Measurements from ENCODE around the gene SNU13.
"Not testable (repeated sequence)": the region's sequence is repeated elsewhere in the genome, so short reads cannot be mapped to it uniquely, and the experiment has no call there.

Gene SNU13

DNA sequence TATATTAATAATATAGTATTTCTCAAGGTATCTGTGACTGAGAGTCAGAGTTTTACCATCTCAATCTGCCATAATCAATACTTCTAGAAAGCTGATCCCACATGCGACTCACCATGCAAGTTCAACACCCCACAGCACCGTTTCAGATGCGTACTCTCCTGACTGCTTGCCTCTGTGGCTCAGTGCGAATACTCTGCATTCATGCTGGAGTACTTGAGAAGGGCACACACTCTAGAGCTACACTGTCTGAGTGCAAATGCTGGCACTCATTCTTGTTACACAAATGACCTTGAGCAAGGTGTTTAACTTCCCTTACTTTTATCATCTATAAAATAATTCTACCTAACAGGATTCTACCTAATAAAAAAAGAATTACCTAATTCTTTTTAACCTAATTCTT, 12.5 kb downstream of the SNU13 start:
- no peak for DNase-seq

DNA sequence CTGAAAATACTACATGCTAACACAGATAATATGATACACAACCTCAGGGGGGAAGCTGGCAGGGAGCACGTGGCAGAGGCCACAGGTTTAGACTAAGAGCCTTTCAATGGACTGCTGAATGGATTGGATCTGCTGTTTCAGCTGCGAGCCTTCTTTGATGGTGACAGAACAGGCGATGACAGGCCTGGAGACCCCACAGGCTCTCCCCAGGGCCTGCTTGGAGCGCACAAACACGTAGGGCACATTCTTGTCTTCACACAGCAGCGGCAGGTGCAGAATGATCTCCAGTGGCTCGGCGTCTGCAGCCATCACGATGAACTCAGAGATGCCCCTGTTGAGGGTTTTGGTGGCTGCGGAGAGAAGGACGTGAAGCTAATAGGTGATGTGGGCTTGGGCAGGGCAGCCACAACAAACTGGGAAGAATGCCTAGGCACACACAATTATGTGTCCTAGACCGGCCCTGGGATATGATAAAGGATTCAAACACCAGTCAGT, 13.8 kb downstream of the SNU13 start:
- DNase-seq: no peak

DNA sequence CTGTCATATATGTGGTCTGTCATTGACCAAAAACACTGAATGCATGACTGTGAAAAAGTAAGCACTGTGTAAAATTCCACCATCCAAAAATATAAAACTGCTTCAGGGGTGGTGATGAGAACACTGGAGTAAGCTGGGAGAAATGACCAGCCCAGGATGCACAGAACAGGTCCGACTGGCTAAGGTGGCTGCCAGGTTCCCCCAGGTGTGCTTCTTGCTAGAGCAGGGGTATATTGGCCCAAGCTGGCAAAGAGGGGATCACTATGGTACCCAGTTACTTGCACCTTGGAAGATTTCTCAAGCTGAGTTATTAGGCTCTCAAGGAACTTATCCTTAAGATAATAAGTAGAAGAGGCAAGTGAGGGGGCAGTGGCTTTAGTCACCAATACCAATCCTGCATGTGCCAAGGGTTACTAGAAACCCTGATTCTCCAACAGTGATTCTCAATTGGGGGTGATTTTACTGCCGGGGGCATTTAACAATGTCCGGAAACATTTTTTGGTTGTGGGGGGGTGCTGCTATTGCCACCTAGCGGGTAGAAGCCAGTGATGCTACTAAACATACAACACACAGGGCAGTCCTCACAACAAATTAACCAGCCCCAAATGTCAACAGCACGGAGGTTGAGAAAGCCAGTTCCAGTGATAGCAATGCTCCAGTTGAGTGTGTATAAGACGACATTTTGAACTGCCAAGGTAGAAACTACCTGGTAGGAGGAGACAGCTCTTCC, 15.7 kb downstream of the SNU13 start:
- no peak for DNase-seq

DNA sequence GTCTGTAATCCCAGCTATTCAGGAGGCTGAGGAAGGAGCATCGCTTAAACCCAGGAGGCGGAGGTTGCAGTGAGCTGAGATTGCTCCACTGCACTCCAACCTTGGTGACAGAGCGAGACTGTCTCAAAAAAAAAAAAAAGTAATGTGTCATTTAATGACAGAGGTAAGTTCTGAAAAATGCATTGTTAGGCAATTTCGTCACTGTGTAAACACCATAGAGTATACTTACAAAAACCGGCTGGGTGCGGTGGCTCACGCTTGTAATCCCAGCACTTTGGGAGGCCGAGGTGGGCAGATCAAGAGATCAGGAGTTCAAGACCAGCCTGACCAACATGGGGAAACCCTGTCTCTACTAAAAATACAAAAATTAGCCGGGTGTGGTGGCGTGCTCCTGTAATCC, 16.6 kb downstream of the SNU13 start:
- DNase-seq: not testable (repeated sequence)

DNA sequence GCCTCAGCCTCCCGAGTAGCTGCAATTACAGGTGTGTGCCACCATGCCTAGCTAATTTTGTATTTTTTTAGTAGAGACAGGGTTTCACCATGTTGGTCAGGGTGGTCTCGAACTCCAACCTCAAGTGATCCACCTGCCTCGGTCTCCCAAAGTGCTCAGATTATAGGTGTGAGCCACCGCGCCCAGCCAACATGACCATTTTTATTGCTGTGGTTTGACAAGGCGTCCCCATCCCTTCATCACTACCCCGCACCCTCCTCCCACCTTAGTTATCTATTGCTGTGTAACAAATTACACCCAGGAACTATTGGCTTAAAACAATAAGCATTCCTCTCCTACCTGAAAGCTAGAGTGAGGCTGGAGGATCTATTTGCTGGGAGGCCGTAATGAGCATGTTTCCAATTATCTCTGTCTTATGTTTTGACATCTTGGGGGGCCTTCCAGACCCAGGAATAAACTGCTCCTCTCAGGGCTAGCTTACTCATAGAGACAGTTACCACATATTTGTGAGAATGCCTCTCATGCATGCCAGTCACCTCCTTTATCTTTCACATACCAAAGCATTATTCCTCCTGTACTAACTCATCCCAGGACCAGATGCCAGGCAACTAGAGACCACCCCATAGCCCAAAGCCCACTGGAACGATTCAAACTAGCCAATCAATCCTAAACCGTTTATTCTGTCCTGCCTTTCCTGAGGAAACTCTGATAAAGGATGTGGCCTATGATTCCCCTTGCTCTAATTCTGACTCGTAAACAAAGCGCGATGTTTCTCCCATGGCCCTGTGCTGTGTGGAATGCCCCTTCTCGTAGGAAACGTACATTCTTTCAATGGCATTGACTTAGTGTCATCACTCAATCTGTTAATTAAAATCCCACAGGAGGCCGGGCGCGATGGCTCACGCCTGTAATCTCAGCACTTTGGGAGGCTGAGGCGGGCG, 19.4 kb downstream of the SNU13 start:
- no peak for DNase-seq

DNA sequence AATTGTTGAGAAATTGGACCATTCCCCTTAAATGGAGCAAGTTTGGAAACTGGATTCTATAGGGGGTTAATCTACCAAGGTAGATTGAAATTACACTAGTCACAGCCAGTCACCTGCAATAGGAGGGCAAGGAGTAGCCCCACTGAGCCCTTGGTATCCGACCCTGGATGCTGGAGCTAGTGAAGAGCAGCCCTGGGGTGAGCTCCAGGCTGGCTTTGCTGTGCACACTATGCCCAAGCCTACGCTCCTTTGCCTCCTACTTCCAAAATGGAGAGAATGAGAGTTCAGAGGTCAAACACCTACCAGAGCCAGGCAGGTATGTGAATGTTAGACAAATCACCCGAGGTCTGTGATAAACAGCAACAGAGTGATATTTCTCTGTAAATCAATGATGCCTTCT, 23.7 kb downstream of the SNU13 start:
- no peak for DNase-seq

DNA sequence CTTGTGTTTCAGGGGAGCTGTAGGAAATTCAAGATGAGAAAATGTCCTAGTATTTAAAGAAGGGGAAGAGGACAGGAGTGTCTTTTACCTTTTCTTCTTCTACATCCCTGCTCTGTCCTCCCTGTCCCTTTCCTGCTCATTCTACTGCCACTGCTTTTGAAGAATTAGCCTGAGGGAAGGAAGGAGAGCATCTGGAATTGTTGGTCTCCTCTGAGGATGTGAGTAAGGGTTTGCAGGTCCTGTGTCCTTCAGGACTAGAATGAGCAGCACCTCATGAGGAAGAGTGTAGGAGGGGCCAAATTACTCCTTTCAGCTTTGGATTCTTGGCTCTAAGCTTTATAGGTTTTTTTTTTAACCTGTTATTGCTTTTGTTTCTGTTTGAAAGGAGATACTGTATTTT, 24.2 kb downstream of the SNU13 start:
- no peak for DNase-seq

DNA sequence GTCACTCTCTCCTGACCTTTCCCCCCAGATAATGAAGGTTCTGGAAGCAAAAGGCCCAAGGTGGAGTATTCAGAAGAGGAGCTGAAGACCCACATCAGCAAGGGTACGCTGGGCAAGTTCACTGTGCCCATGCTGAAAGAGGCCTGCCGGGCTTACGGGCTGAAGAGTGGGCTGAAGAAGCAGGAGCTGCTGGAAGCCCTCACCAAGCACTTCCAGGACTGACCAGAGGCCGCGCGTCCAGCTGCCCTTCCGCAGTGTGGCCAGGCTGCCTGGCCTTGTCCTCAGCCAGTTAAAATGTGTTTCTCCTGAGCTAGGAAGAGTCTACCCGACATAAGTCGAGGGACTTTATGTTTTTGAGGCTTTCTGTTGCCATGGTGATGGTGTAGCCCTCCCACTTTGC, 25.1 kb downstream of the SNU13 start:
- not testable (repeated sequence) for DNase-seq

DNA sequence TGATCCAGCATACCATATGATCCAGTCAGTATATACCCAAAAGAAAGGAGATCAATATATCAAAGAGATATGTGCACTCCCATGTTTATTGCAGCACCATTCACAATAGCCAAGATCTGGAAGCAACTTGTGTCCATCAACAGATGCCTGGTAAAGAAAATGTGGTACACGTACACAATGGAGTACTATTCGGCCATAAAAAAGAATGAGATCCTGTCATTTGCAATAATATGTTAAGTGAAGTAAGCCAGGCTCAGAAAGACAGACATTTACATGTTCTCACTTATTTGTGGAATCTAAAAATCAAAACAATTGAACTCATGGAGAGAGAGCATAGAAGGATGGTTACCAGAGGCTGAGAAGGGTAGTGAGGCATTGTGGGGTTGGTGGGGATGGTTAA, 27.0 kb downstream of the SNU13 start:
- no peak for DNase-seq

DNA sequence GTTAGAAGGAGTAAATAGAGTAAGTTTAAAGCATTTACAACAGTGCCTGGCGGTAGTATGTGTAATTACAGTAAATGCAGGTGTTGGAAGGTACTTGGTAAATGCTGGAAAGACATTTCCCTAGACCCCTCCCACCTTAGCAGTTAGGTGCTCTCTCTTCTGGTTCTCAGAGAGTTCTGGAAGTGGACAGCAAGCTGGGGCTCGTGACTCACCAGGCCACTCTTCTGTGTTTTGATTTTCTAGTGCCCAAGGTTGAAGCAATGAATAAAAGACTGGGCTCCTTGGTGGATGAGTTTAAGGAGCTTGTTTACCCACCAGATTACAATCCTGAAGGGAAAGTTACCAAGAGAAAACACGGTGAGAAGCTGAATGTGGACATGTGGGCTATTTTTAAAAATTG, 27.6 kb downstream of the SNU13 start:
- DNase-seq: no peak

DNA sequence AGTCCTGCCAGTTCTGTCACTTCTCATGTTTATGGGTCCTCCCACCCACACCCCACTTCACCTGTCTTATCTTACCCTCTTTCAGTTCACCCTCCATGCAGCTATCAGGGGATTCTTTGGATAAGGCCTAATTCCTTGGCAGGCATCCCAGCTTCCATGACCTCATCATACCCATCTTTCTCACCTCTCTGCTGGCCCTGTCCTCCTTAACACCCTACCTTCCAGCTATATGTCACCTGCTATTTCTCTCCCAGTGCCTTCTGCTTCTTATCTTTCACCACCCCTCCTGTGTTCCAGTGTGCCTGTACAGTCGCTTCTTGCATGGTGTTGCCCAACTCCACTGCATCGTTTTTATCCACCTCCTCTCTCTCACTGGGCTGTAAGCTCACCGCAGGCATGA, 28.3 kb downstream of the SNU13 start:
- no peak for DNase-seq

DNA sequence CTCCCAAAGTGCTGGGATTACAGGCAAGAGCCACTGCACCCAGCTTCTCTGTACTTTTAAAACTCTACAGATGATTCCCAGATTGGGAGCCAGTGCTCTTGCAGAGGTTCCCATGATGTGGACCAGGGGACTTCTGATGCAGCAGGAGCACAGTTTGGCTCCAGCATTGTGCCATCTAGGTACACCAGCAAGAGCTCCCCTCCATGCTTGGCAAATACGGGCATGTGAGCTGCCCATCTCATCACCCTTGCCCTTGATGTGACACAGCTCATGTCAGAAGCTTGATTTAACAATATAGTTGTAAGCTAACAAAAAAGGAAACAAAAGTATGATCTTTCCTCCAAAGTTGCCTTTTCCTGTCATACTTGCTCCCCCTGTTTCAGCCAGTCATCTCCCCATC, 28.7 kb downstream of the SNU13 start:
- no peak for DNase-seq

DNA sequence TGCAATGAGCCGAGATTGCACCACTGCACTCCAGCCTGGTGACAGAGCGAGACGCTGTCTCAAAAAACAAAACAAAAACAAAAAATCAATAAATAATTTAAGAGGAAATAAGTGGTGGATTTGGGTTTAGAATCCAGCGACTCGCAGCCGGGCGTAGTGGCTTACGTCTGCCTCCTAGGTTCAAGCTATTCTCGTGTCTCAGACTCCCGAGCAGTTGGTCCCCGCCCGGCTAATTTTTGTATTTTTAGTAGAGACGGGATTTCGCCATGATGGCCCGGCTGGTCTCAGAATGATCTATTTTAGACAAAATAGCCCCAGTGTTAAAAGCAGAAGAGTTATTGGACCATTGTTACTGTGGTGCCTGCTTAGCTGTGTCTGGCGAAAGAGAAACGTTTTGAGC, 29.8 kb downstream of the SNU13 start:
- DNase-seq: no peak

DNA sequence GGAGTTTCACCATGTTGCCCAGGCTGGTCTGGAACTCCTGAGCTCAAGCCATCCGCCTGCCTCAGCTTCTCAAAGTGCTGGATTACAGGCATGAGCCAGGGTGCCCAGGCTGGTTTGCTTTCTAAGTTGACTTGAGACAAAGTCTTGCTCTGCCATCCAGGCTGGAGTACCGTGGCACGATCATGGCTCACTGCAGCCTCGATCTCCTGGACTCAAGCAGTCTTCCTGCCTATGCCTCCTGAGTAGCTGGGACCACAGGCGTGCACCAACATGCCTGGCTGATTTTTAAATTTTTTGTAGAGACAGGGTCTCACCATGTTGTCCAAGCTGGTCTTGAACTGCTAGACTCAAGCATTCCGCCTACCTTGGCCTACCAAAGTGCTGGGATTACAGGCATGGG, 31.0 kb downstream of the SNU13 start:
- no peak for DNase-seq

DNA sequence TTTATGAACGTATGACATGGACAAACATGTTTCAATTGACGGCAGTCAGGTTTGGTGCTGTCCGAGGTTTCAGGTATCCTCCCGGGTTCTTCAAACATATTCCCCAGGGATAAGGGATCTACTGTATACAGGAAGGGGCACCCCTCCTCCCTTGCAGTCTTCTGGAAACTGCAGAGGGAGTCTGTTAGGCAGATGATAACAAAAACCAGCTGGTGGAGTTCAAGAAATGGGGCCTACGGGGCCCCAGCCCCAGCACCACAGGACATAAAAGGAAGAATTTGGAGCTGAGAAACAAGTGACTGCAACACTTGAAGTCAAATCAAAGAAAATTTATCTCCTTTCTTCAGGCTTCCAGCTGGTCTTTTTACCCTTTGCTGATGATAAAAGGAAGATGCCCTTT, 32.1 kb downstream of the SNU13 start:
- DNase-seq: no peak

DNA sequence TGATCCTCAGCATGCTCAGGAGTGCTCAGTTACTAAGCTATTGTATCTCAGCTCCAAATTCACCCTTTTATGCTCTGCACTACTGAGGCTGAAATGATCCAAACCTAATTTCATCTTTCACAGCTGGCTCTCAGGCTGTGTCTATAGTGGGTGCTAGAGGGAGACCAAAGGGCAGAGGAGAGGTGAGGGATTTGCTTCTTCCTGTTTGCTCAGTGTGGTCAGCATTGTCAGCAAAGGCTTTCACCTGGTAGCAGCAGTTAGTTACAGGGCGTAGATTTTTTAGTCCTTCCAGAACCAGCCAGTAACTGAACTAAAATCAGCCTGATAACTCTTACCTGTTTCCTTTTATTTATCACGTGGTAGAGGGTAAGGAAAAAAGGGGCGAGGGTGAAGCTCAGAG, 34.3 kb downstream of the SNU13 start:
- DNase-seq: no peak

DNA sequence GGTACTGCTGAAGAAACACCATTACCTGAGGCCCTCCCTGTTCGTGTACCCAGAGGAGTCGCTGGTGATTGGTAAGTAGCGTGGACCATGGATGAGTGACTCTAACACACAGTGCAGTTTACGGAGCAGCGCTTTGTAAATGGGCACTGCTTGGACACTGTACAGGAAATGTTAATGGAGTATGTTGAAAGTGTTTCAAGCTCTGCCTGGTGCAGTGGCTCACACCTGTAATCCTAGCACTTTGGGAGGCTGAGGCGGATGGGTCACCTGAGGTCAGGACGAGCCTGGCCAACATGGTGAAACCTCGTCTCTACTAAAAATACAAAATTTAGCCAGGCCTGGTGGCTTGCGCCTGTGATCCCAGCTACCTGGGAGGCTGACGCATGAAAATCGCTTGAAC, 37.8 kb downstream of the SNU13 start:
- no peak for DNase-seq

DNA sequence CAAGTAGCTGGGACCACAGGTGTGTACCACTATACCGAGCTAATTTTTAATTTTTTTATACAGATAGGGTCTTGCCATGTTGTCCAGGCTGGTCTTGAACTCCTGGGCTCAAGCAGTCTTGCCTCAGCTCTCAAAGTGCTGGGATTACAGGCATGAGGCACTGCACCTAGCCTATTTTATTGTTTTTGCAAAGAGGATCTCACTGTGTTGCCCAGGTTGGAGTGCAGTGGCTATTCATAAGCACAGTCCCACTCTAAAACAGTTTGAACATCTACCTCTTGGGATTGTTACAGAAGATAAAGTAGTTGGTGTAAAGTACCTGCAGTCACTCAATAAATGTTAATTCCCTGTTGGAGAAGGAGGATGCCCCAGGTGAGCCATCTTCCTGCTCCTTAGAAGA, 38.4 kb downstream of the SNU13 start:
- DNase-seq: no peak

DNA sequence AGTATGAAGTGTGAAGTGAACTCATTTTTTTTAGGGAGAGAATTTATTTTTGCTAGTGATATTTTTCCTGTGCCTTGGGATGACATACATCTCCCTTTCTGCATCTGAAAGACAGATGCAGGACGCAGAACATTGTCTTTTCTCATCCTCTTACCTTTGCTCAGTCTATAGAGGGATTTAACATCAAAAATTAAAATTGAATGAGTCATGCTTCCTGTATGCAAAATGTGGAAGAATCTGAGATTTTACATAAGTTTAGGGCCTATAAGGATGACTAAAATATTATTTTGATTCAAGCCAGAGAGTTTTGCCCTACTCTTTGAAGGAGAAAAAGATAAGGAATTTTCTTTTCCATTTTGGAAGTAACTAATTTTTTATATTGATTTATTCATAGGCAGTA, 40.2 kb downstream of the SNU13 start:
- no peak for DNase-seq

DNA sequence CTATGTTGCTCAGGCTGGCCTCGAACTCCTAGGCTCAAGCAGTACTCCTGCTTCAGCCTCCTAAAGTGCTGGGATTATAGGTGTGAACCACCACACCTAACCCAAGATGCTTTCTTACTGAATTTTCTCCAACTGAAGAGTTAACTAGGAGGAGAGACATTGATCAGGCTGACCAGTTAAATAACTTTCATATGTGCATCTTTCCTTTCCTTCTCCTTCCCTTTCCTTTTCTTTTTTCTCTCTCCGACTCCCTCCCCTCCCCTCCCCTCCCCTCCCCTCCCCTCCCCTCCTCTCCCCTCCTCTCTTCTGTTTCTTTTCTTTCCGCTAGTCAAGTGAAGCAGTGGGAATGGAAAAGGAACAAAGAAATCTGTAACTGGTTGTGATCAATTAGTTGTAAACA, 40.9 kb downstream of the SNU13 start:
- DNase-seq: no peak

DNA sequence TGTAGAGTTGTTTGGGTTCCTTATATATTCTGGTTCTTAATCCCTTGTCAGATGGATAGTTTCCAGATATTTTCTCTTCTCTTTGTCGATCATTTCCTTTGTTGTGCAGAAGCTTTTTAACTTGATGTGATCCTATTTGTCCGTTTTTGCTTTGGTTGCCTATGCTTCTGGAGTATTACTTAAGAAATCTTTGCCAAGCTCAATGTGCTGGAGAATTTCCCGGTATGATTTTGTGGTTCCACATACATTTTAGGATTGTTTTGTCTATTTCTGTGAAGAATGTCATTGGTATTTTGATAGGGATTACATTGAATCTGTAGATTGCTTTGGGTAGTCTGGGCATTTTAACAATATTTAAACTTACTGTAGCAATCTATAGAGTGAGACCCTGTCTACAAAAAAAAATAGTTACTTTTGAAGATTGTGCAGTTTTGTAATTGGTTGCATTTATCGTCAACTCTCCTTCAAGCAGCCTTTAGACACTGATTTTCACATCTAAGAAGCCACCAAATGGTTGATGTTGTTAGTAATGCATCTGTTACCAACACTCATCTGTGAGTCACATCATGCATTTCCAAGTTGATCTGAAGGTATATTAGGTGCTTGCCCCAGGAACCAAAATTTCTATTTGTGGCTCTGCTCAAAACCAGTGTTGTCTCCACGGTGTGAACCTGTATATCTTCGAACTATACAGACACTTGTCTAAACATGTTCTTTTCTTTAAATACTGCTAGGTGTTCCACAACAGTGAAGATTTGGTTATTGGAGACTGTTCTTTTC, 46.1 kb downstream of the SNU13 start:
- no peak for DNase-seq

DNA sequence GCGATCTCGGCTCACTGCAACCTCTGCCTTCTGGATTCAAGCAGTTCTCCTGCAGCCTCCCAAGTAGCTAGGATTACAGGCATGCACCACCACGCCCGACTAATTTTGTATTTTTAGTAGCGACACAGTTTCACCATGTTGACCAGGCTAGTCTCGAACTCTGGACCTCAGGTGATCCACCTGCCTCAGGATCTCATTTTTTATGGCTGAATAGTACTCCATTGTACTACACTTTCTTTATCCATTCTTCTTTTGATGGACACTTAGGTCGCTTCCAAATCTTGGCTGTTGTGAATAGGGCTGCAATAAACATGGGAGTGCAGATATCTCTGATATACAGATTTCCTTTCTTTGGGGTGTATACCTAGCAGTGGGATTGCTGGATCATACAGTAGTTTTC, 46.8 kb downstream of the SNU13 start:
- DNase-seq: no peak

DNA sequence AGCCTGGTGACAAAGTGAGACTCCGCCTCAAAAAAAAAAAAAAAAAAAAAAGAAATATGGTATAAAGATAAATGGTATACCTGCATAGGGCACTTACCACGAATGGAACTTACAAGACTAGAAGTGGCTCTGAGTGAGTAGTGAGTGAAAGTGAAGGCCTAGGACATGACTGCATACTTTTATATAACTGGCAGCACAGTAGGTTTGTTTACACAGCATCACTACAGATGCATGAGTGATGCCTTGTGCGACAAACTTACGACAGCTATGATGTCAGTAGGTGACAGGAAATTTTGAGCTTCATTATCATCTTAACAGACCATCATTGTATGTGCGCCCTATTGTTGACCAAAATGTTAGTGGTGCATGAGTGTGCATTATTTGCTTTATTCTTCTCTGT, 49.9 kb downstream of the SNU13 start:
- no peak for DNase-seq
